NT2/D1 (cell line): ENCODE data around the gene CTXN1.
A peak's percentile ranks its signal among the peaks of the same experiment; 100 is the strongest.

Experiments
- DNase-seq: peaks from one replicate; pipeline ENCODE4 v3.0.0-alpha.2; 2011; ENCODE audit warnings: low read depth, low spot score
- H3K27me3 ChIP-seq: 2 replicates; pipeline ENCODE4 v1.6.0; 2011; ENCODE audit warnings: mild to moderate bottlenecking; ENCODE audit not compliant: insufficient read length, insufficient read depth
- H3K36me3 ChIP-seq: 2 replicates; pipeline ENCODE4 v1.6.1; 2011; ENCODE audit warnings: mild to moderate bottlenecking, low read length, mixed read lengths; ENCODE audit not compliant: insufficient read depth, insufficient read length
- H3K4me1 ChIP-seq: 2 replicates; pipeline ENCODE4 v1.5.1; 2011; ENCODE audit not compliant: insufficient read depth, insufficient read length
- H3K4me3 ChIP-seq: 2 replicates; pipeline ENCODE4 v1.5.1; 2011; ENCODE audit warnings: low read depth; ENCODE audit not compliant: insufficient read length
- H3K9ac ChIP-seq: 2 replicates; pipeline ENCODE4 v1.6.0; 2011; ENCODE audit warnings: low read depth; ENCODE audit not compliant: insufficient read length
- H3K9me3 ChIP-seq: 2 replicates; pipeline ENCODE4 v1.5.1; 2011; ENCODE audit warnings: mild to moderate bottlenecking, low read length; ENCODE audit not compliant: insufficient read depth
- SUZ12 ChIP-seq: IDR thresholded peaks from 2 replicates; pipeline ENCODE4 v1.6.1; 2011; ENCODE audit not compliant: insufficient read length, insufficient read depth; ENCODE audit errors: extremely low read depth
- YY1 ChIP-seq: IDR thresholded peaks from 2 replicates; pipeline ENCODE4 v1.6.1; 2011; ENCODE audit not compliant: insufficient read length, insufficient read depth
- ZNF274 ChIP-seq: IDR thresholded peaks from 2 replicates; pipeline ENCODE4 v1.6.1; 2011; ENCODE audit warnings: mild to moderate bottlenecking, low read depth, low read length

CTXN1 gene

DNA sequence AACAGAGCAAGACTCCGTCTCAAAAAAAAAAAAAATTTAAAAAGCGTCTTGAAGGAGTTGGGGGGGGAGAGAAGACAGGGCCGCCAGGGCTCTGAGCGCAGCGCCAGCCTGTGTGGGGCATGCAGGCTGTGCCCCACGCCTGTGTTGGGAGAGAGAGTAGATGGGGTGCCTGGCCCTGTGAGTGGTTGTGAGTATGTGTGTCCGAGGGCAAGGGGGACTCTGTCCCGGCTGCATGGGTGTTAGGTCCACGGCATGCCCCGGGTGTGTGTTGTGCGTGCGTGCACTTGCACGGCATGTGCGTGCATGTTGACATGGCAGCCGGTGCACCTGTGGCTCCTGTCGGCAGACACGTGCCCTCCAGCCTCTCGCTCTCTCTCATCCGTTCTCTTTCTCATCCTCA lies 18.8 kb downstream of the CTXN1 start:
- no peaks in the 10 kb centered on the region for H3K27me3 ChIP-seq
- no peak for TF ChIP-seq ZNF274
- H3K4me1 ChIP-seq = peaks cover 29% of the 10 kb centered on the region
- no peak for DNase-seq
- peaks cover 52% of the 10 kb centered on the region for H3K36me3 ChIP-seq
- no peak overlapping the region for H3K4me3 ChIP-seq
- H3K9ac ChIP-seq = no peak overlapping the region
- no peaks in the 10 kb centered on the region for H3K9me3 ChIP-seq

DNA sequence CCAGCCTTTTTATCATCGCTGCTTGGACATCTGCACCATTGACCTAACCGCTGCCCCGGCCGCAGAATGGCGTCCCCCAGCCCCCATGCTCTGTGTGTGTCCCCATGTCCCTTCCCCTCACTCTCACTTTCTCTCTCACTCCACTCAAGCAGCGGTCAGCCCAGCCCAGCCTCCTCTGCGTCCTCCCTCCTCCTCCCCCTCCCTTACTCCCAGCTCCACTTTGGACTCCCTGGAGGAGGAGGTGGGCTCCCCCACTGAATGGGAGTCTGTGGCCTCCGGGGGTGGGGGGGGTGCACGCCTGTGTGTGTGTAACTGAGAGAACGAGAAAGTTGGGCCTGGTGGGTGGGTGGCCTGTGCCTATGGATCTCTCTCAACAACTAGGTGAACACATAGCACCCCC lies 20.1 kb downstream of the CTXN1 start:
- peaks cover 47% of the 10 kb centered on the region for H3K36me3 ChIP-seq
- H3K4me1 ChIP-seq = peaks cover 31% of the 10 kb centered on the region
- H3K4me3 ChIP-seq = no peak overlapping the region
- no peaks in the 10 kb centered on the region for H3K27me3 ChIP-seq
- no peak overlapping the region for H3K9ac ChIP-seq
- no peak for DNase-seq
- no peaks in the 10 kb centered on the region for H3K9me3 ChIP-seq
- no peak for TF ChIP-seq YY1
- no peak for TF ChIP-seq ZNF274
- no peak for TF ChIP-seq SUZ12

DNA sequence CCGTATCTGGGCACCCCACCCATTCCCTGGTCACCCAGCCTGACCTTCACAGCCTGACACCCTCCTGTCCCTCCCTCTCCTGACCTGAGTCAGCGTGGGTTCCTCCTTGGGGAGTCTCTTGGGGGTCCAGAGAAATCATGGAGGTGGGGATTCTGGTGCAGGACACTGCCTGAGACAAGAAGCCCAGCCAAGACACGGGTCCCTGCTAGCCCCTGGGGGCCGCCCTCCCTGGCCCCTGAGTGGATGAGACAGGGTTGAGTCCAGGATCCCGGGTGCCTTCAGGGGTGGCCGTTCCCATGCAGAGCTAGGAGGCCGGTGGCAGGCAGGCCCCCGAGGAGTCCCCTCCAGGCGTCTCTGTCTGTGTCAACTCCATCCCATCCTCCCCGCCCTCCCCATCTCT lies 20.7 kb downstream of the CTXN1 start:
- H3K9me3 ChIP-seq = no peaks in the 10 kb centered on the region
- no peak overlapping the region for H3K4me3 ChIP-seq
- H3K36me3 ChIP-seq = peaks cover 45% of the 10 kb centered on the region
- no peaks in the 10 kb centered on the region for H3K27me3 ChIP-seq
- peaks cover 35% of the 10 kb centered on the region for H3K4me1 ChIP-seq
- TF ChIP-seq ZNF274 (no peak), YY1 (no peak), SUZ12 (no peak)
- H3K9ac ChIP-seq = peak overlapping the region; percentile 42
- DNase-seq = no peak

DNA sequence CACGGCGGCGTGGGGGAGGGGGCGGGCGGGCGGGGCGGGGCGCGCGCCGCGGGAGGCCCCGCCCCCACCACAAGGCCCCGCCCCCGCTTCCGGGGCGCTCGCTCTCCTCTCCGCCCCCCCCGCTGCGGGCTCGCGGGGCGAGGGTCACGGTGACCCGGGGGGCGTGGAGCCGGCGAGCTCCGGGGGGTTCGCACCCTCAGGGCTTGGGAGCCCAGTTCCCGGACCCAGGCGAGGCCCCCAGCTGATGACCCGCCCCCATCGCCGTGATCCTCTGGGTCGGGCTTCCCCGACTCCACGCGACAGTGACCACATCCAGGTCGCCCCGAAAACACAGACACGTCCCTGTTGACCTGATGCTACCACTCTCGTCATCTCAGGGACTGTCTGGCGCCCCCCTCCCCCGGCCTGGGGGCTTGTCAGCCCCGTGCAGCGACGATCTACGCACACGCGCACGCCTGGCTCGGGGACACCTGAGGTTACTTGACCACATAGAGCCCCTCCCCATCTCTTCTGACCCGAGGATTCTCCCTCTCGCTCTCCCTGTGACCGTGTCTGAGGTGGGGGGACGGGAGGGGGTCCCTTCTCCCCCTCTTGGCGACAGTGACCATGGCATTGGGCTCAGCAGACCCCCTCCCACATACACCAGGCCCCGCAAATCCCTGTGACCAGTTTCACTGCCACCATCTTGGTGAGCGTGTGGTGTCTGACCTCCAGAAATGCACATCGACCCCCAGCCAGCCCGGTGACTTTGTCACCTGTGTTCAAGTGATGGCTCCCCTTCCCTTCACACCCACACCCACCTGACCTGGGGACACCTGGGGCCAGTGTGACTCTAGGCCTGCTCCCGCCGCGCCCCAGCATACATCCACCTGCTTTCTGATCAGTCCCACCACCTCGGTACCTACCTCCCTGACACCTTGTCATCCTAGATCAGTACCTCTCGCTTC lies 21.6 kb downstream of the CTXN1 start:
- Histone ChIP-seq H3K36me3 (peaks cover 46% of the 10 kb centered on the region), H3K4me1 (peaks cover 35% of the 10 kb centered on the region), H3K27me3 (no peaks in the 10 kb centered on the region), H3K9ac (peak overlapping the region; percentile 92), H3K4me3 (peak overlapping the region; percentile 98), H3K9me3 (no peaks in the 10 kb centered on the region)
- no peak for TF ChIP-seq YY1
- TF ChIP-seq ZNF274 = no peak
- TF ChIP-seq SUZ12 = no peak
- DNase-seq = no peak

DNA sequence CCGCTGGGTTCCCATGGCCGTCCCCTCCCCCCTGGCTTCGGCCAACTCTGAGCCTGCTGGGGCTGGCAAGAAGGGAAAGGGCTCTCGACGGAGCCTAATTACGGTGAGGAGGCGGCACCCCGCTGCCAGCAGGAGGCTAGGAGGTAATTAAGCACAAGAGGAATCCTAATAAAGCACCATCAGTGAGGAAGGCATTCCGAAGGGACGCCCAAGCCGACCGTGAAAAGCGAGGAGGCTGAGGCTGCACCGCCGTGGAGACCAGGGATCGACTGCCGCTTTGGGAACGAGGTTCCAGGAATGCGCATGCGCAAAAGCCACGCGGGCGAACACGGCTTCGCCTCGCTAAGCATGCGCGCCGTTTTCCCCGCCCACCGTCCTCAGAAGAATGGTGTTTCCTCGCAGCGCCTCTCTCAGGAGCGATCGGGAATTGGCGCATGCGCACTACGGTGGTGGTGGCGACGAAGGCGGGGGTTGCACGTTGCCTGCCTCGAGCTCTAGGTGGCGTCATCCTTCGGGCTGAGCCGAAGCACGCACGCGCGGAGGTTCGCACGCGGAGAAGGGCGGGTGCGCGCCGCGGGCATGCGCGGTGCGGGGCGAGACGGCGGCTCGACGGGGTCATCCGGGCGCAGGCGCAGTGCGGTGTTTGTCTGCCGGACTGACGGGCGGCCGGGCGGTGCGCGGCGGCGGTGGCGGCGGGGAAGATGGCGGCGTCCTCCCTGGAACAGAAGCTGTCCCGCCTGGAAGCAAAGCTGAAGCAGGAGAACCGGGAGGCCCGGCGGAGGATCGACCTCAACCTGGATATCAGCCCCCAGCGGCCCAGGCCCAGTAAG lies 22.5 kb downstream of the CTXN1 start, which contains the start of gene MAP2K7:
Gene MAP2K7 (plus strand): TSS at position 634 of the 830 bp plus-strand sequence. CDS start 68 bp downstream, at position 702.
- TF ChIP-seq YY1 (no peak), SUZ12 (no peak), ZNF274 (no peak)
- Histone ChIP-seq H3K9ac (peak within 1 kb of the TSS; percentile 100), H3K4me1 (peaks cover 34% of the 10 kb centered on the region), H3K36me3 (peaks cover 54% of the 10 kb centered on the region), H3K4me3 (peak within 1 kb of the TSS; percentile 98), H3K27me3 (no peaks in the 10 kb centered on the region), H3K9me3 (no peaks in the 10 kb centered on the region)
- peak; percentile 99 for DNase-seq

DNA sequence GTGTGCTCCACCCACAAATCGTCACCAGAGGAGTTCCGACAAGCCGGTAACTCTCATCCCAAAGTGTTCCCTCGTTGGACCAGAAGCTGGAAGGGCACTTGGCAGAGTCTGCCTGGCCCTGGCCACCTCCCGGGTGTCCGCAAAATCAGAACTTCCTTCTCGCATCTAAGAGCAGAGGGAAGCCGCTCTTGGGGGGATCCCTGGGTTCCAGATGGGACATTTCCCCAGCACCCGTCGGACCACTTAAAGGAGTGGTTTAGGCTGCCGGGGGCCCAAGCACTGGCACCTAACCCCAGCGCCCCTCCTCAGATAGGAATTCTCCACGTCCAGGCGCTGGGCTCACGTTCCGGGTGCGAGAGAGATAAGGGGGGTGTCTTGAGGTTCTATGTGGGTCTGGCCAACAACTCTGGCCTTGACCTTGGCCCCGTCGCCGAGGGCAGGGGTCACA lies 23.1 kb downstream of the CTXN1 start:
- Histone ChIP-seq H3K36me3 (peaks cover 55% of the 10 kb centered on the region), H3K4me3 (peak overlapping the region; percentile 98), H3K27me3 (no peaks in the 10 kb centered on the region), H3K9ac (peak overlapping the region; percentile 100), H3K9me3 (no peaks in the 10 kb centered on the region), H3K4me1 (peaks cover 30% of the 10 kb centered on the region)
- no peak for DNase-seq
- TF ChIP-seq ZNF274 (no peak), SUZ12 (no peak), YY1 (no peak)

DNA sequence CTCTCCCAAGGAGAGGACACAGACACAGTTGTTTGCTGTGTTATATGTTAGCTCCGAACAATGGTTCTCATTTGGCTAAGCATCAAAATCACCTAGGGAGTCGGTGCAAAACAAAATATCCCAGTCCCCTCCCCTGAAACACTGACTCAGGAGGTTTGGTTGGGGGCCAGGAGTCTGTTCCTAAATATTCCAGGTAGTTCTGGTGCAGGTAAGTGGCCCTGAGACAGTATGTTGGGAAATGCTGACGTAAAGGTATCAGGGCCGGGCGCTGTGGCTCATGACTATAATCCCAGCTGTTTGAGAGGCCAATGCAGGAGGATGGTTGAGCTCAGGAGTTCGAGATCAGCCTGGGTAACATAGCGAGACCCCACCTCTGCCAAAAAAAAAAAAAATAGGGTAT lies 24.6 kb downstream of the CTXN1 start:
- Histone ChIP-seq H3K4me1 (peaks cover 25% of the 10 kb centered on the region), H3K9me3 (no peaks in the 10 kb centered on the region), H3K9ac (no peak overlapping the region), H3K36me3 (peaks cover 48% of the 10 kb centered on the region), H3K4me3 (no peak overlapping the region), H3K27me3 (no peaks in the 10 kb centered on the region)
- no peak for DNase-seq
- no peak for TF ChIP-seq ZNF274
